NT2/D1 (cell line): ENCODE results near the gene RBFOX1.

Source experiments
- YY1 ChIP-seq: IDR thresholded peaks from 2 replicates; pipeline ENCODE4 v1.6.1; 2011; ENCODE audit not compliant: insufficient read length, insufficient read depth
- ZNF274 ChIP-seq: IDR thresholded peaks from 2 replicates; pipeline ENCODE4 v1.6.1; 2011; ENCODE audit warnings: mild to moderate bottlenecking, low read depth, low read length

DNA sequence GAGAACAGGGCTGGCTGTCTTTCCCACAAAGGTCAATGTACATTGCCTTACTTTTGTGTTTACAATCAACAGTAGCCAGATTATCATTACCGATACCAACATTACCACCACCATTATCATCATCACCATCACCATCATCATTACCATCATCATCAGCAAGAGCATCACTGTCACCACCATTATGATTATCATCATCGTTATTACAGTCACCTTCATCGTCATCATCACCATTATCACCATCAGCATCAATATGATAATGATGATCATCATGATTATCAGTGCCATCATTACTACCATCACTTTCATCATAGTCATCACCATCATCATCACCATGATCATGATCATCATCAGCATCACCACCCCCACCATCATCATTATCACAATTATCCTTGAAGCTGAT, 43.3 kb upstream of the RBFOX1 start:
- TF ChIP-seq ZNF274 (no peak), YY1 (no peak)
